ENCODE measurements around the gene TMEM11.
A peak's percentile ranks its signal among the peaks of the same experiment; 100 is the strongest.
"Not testable (repeated sequence)": the region's sequence is repeated elsewhere in the genome, so short reads cannot be mapped to it uniquely, and the experiment has no call there.

TMEM11 gene

DNA sequence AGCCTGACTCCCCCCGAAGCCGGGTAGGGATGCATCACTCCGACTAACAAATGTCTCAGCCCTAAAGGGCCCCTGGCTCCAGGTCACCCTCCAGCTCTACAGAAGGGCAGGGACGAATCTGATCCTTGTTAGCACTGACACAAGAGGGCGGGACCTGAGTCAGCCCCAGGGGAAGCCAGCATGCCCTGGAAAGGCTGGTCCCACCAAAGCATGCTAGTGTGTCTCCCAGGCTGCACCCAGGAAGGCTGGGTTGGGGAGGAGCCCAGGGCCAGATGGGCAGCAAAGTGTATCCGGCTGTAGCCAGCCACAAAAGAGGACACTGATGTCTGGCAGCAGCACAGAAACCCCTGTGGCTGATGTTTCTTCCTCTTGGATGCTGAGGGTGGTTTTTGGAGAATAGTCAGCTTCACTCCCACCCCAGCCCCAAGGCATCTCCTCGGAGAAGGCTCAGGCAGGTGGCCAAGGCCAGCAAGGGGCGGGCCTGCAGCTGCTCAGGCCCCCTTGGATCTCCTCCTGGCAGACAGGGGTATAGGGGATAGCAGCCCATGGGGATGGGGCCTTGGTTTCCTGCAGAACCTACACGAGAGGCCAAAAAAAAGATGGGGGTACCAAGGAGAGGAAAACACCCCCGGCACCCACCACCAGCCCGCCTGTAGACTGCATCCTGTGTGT is 28.2 kb upstream of the TMEM11 start:
- no peak for DNase-seq (ENCODE audit: low spot score)

DNA sequence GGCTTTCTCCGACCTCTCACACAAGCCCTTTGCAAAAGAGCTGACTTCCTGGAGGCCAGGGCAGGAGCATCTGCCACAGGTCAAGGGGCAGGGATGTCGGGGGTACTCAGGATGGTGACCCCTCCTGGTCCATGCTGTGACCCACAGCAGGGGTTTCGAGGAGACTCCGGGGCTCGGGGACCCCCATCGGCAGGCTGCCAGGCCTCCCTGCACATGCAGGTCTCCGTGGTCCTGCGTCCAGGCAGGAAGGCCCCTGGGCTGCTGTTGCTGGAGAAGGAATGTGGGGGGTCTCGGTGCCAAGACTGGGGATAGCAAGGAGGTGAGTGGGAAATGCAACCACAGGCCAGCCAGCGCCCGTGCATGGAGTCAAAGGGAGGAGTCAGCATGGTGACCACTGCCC is 27.6 kb upstream of the TMEM11 start:
- no peak for DNase-seq (ENCODE audit: low spot score)

DNA sequence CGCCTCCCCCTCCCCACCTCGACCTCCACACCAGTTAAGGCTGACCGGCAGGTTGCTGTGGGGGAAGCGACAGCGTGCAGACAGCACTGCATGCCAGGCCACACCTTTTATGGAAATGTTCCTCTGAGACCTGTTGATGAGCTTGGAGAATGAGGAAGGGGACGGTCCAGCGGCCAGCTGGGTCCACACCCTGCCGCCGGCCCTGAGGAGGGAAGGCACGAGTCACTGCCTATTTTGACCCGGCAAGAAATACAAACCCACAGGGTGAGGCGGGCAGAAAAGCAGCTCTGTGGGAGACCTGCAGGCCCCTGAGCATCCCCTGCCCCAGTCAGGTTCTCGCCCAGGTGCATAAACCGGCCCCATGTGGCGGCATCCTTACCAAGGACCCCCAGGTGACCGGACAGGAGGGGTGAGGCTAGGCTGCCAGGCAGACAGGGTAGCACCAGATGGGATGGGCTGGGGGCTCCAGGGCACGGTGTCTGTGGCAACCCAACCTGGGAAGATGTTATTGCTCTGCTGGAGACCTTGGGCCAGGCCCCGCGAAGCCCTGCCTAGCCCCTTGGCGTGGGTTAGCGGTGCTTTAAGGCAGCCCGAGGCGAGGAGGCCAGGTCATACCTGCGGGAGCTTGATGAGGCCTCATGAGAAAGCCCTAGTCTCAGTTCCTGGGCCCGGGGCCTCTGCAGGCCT is 26.6 kb upstream of the TMEM11 start:
- DNase-seq (ENCODE audit: low spot score) = no peak

DNA sequence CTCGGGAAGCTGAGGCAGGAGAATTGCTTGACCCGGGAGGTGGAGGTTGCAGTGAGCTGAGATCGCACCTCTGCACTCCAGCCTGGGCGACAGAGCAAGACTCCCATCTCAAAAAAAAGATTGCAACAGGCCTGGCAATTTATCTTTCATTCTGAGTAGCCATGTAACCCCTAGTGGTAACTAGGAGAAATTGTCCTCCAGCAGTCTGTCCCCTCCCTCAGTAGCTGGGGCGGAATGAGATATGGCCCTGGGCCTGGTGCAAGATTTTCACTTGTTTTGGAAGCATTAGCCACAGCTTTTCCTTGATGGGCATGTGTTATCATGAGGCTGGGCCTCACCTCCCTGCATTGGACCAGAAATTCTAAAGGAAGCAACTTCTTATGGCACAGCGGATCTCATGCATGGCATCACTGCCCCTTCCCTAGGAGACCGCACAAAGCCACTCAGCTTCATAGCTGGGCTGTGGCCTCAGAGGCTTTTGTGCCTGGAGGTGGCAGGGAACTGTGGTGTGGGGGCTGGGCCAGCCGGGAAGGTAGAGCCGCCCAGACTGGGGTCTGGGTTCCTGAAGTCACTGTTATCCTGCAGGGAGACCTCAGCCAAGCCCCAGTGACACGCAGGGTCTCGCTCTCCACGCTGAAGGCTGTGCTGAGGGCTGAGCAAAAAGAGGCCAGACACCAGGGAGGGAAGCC is 25.9 kb upstream of the TMEM11 start:
- DNase-seq (ENCODE audit: low spot score) = peak; percentile 39

DNA sequence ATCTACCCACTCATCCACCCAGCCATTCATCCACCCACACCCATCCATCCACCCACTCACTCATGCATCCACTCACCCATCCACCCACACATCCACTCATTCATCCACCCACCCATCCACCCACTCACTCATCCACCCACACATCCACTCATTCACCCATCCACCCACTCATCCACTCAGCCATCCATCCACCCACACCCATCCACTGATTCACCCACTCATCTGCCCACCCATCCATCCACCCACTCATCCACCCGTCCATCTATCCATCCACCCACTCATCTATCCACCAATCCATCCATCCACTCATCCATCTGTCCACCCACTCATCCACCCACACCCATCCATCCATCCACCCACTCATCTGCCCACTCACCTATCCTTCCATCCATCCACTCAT is 22.0 kb upstream of the TMEM11 start:
- no peak for DNase-seq (ENCODE audit: low spot score)

DNA sequence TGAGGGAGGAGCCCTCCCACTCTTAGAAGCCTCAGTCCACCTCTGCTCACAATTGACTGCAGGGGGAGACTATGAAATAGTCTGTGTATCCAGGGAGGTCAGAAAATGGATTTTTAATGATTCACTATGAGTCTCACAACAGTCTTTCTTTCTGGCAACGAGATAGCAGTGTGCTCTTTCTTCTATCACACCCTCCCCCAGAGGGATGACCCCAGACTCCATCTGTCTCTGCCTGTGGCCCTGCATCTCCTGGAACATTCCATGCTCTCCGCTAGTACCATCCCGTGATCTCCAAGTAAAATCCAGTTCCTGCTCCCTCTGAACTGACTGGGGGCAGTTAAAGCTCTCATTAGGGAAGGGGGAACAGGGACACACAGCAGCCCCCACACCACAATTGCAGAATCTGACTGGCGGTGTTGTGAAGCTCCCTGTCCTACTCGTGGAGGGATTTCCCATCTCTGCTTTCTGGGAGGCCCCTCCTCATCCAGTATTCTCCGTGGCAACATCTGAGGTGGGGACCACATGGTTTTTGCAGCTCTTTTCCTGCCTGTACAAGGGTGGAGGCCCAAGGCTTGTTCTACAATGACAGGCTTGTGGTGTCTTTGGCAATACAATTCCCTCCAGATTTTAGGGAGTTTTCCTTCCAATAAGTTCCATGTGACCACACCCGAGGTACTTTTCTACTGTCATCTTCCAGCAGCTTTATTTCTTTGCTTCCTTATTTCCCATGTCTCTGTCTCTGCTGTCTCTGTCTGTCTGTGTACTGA is 19.8 kb upstream of the TMEM11 start:
- DNase-seq (ENCODE audit: low spot score) = no peak

DNA sequence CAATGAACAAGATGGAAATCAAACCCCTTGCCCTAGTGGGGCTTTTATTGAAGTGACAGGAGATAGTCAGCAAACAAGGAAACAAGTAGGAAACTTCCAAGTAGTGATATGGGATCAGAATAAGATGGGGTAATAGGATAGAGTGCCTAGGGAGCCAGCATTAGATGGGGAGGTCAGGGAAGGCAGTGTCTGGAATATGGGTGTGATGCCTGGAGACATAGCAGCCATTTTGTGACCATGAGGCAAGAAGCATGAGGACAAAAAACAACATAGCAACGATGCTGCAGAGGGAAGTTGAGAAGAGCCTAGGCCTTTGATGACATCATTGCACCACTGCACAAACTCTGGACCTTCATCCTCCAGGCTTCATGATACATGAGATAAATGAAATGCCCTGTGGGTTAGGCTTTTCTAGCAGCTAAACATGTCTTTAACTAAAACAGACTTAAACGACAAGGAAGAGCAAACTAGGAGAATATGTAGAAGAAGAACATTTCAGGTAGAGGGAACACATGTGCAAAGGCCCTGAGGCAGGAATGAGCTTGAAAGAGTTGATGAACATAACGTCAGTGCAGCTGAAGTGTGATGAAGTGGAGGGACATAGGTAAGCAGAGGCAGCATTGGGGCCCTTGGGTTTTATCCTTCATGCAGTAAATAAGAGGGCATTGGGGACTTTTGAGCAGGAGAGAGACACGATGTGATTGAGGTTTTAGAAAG is 18.2 kb upstream of the TMEM11 start:
- DNase-seq (ENCODE audit: low spot score) = no peak

DNA sequence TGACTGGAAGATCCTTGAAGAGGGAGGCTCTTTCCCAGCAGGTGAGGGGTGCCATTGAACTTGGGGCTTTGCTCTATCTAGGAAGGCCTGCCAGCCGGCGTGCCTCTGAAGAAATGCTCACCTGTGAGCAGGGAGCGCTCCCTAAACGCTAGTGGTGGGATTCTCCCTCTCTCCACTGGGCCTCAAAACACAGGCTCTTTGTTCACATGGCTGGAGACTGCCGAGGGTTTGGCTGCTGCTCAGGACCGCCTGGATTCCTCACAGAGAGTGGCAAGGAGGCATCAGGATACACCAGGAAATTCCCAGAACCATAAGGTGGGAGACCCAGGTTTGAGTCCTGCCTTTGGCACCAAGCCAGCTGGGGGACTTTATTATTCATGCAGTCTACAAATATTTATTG is 17.6 kb upstream of the TMEM11 start:
- no peak for DNase-seq (ENCODE audit: low spot score)

DNA sequence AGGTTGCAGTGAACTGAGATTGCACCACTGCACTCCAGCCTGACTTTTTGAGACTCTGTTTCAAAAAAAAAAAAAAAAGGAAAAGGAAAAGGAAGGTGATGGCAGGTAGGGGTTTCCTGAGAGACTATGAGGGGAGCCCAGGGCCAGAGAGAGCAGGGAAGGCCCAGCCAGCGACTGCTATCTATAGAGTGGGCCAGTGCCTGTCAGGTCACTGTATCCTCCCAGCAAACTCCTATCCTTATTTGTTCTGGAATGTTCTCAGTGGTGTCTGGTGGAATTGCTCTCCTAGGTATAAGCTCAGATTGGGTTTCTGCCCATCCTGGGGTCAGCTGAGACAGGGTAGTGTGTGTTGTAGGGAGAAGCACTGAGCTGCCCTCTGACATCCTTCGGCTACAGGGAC is 14.9 kb upstream of the TMEM11 start:
- no peak for DNase-seq (ENCODE audit: low spot score)

DNA sequence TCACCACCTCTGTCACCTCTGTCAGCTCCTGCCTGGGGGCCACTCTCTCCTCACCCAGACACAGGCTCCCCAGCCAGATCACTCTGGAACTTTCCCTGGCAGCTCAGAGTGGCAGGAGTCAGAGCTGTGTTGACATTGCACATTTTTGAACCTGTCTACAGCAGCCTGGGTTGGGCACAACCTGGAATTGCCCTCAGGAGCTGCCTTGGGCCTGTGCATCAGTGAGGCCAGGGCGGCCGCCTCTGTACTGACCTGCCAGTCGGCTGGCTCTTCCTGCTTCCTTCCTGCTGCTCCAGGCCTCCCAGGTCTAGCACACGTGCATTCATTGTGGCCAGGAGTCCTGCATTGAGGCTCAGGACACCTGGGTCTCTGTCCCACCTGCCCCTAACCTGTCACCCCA is 14.2 kb upstream of the TMEM11 start:
- DNase-seq (ENCODE audit: low spot score) = no peak

DNA sequence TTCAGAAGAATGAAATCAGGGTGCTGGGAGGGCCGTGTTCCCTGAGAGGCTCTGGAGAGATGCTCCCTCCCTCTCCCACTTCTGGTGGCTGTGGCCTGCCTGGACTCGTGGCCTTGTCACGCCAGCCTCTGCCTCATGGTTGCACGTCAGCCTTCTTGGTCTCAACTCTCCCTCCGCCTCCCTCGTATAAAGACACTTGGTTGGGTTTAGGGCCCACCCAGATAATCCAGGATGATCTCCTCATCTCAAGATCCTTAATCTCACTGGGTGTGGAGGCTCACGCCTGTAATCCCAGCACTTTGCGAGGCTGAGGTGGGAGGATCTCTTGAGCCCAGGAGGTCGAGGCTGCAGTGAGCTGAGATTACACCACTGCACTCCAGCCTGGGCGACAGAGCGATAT is 13.3 kb upstream of the TMEM11 start:
- DNase-seq (ENCODE audit: low spot score) = not testable (repeated sequence)

DNA sequence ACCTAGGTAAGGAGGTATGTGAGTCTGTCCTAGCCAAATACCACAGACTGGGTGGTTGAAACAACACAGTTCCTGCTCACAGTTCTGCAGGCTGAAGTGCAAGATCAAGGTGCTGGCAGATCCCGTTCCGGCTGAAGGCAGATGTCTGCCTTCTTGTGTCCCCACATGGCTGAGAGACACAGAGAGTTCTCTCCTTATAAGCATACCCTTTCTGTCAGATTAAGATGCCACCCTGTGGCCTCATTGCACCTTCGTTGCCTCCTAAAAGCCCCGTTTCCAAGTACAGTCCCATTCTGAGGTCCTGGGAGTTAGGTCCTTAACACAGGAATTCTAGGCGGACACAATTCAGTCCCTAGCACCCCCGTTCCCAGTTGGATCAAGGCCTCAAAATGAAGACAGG is 9.1 kb upstream of the TMEM11 start:
- DNase-seq (ENCODE audit: low spot score) = no peak

DNA sequence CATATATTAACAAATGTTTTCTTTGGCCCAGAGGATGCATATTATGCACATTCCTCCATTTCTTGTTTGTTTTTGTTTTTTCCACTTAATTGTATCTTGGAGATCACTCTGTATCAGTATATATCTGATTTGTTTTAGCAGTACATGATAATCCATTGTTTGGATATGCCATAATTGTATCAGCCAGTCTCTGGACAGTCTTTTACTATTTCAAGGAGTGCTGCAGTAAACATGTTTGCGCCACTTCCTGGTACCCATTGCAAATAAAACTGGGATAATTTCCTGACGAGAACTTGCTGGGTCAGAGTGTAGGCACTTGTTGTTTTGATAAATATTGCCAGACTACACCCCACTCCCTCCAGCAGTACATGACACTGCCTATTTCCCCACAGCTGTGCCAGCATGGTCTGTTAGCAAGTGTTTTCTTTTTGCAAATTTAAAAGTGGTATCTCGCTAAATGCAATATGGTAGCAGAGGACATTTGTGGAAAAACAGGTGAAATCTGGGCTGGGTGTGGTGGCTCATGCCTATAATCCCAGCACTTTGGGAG is 4.9 kb upstream of the TMEM11 start:
- DNase-seq (ENCODE audit: low spot score) = no peak

DNA sequence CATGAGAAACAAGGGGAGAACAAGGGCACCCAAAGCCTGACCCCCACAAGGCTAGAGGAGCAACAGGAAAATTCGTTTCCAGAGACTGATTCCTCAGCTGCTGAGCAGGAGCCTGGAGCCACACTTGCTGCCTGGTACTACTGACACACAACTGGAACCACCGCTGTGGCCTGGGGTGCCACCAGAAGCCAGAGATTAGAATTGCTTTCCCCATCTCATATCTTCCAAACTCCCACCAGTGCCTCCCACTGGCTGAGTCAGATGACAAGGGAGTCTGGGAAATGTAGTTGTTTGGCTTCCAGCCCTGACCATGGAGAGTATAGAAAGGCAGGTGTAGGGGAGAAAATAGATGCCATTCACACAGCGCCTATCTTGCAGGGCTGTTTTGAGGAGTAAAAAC is 4.1 kb upstream of the TMEM11 start:
- no peak for DNase-seq (ENCODE audit: low spot score)

DNA sequence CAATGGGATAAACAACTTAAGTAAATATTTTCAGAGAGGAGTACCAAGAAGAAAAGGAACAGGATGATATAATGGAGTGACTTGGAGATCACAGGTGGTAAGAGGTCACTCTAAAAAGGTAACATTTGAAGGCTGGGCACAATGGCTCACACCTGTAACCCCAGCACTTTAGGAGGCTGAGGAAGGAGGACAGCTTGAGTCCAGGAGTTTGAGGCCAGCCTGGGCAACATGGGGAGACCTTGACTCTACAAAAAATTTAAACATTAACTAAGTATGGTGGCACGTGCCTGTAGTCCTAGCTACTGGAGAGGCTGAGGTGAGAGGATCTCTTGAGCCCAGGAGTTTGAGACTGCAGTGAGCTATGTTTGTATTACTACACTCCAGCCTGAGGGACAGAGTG is 3.4 kb upstream of the TMEM11 start:
- no peak for DNase-seq (ENCODE audit: low spot score)

DNA sequence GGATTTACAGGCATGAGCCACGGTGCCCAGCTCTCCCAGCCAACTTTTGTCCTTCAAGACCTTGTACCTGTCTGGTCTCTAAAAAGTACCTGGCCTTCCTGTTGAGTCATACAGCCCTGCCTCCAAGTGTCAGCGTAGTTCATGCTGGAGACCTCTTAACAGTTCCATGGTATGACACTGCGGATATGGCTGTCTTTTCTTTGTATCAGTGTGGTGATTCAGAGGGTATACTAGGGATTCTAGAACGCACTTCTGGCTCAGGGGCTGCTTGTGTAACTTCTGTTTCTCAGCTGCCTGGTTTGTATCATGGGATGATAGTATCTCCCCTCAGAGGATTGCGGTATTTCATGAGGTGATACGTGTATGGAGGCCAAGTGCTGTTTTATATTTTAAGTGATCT is 2.0 kb upstream of the TMEM11 start:
- no peak for DNase-seq (ENCODE audit: low spot score)

DNA sequence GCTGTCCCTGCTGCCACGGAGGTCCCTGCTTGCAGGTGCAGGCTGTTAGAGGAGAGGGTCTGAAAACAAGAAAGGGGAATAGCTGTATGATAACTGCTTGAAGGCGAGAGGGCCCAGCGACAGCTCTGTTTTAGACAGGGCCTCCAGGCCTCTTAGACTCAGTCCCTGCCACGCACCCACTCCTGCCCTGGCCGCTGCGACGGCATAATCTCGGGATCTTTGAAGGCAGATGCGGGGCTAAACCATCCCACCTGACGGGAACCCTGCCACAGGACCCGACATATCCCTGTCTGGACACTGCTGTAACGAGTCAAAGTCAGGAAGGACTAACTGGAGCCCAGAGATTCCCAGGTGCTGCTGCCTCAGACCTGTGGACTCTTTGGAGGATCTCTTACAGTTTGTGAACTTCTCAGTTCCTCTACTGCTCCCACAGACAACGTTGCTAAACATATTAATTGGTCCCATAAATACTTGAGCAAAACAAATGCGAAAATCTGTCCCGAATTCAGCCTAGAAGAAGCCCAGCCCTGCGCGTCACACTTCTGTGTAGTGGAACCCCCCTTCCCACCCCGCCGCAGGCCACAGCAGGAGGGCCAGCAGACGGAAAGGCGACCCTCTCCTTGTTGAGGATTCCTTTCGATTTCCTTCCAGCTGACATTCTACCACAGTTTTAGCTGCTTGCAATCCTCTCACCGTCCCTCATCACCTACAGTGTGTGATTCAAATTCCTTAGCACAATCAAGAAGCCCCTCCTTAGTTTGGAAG is 998 bp upstream of the TMEM11 start:
- no peak for DNase-seq (ENCODE audit: low spot score)

DNA sequence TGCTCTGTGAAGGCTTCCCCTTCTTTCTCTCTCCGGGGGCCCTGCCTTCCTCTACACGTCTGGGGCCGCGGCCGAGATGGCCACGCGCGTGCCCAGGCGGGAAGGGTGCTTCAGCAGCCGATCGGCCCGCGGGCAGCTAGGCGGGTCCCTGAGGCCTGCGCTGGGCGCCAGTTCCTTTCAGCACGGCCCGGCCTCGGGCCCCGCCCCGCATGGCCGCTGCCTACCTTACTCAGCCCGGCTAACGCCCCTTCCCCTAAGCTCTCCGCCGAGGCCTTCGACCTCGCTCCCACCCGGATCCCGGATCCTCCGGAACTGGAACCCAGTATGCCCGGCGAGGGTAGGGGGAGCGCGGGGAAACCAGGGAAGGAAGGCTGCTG is 335 bp downstream of the TMEM11 start:
- DNase-seq (ENCODE audit: low spot score) = peak; percentile 42

DNA sequence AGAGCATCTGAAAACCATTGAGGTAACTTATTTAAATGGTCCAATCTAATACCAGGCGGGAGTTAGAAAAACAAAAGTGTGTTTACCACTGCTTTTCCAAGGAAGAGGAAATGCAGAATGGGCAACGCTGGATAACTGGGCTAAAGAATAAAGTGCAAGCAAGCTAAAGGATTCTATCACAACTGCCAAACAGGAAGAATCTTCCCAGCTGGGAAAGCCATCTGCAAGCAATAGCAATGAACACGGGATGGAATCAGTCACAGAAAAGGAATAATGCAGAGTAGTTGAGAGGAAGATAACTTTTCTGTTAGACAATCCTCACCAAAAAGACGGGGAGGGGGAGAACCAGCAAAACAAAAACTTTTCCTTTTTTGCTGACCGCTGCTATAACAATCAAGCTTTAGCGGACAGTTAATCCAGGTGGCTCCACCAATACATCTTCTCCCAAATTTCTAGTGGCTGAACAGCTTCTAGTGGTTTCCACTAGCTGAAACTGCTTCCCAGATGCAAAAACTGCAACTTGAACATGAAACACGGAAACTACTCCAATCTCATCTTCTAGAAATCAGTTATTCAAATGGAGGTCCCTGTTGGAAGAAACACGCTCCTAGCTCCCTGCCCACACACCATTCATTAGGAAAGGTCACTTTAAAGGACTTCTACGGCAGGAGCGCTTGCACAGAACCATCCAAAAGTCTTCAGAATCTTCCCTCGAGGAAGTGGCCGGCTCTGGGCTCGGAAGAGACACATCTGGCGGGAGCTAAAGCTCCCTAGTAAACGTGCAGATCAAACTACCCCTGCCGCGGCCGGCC is 929 bp downstream of the TMEM11 start:
- no peak for DNase-seq (ENCODE audit: low spot score)

DNA sequence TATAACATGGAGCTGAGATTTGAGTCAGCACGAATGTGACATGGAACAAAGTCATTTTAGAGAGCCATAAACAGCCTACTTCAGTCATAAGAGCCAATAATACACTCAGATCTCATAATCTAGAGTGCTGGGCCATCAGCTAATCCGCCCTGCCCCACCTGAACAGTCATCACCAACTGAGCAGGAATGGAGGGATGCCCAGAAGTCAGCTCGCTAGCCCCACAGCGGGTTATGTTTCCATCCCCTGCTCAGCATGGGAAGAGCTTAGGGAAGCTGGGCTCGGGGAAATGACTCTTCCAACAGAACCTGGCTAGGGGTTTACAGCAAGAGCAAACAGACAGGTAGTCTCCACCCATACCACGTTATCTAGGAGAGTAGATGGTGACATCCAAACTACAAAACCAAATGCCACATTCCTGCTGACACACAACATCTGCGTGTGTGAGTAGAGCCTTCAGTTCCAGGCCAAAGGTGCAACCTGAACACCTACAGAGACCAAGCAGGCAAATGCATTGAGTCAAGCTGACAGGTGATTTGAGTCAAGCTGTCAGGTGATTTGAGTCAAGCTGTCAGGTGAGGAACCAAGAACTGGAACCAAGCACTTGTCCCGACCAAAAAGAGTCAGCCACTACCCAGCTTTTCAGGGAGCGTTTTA is 2.0 kb downstream of the TMEM11 start:
- no peak for DNase-seq (ENCODE audit: low spot score)
